ENCODE data around the gene DCAF8L2.
"Not testable (repeated sequence)": the region's sequence is repeated elsewhere in the genome, so short reads cannot be mapped to it uniquely, and the experiment has no call there.

DCAF8L2 gene

GRCh38 chrX:27680726-27681125 is 90.6 kb downstream of the DCAF8L2 start:
- no peak for DNase-seq

- not testable (repeated sequence) for DNase-seq
Measured at GRCh38 chrX:27683566-27684208, 93.5 kb downstream of the DCAF8L2 start.

- no peak for DNase-seq
Measured at GRCh38 chrX:27694667-27695066, 104.5 kb downstream of the DCAF8L2 start.

- no peak for DNase-seq
Measured at GRCh38 chrX:27706526-27706925, 116.4 kb downstream of the DCAF8L2 start.

GRCh38 chrX:27715610-27716009 is 125.5 kb downstream of the DCAF8L2 start:
- no peak for DNase-seq

- no peak for DNase-seq
Measured at GRCh38 chrX:27728291-27728690, 138.1 kb downstream of the DCAF8L2 start.

- no peak for DNase-seq
Measured at GRCh38 chrX:27731962-27732361, 141.8 kb downstream of the DCAF8L2 start.

- DNase-seq = no peak
Measured at GRCh38 chrX:27735914-27736313, 145.8 kb downstream of the DCAF8L2 start.

- no peak for DNase-seq
Measured at GRCh38 chrX:27740933-27741332, 150.8 kb downstream of the DCAF8L2 start.

GRCh38 chrX:27743521-27743920 is 153.4 kb downstream of the DCAF8L2 start:
- DNase-seq = not testable (repeated sequence)

GRCh38 chrX:27746516-27746915 is 156.4 kb downstream of the DCAF8L2 start:
- DNase-seq = no peak

- DNase-seq = not testable (repeated sequence)
Measured at GRCh38 chrX:27750298-27750697, 160.2 kb downstream of the DCAF8L2 start.

- DNase-seq = no peak
Measured at GRCh38 chrX:27751976-27752375, 161.8 kb downstream of the DCAF8L2 start.

GRCh38 chrX:27765718-27766117 is 175.6 kb downstream of the DCAF8L2 start:
- DNase-seq = no peak

- no peak for DNase-seq
Measured at GRCh38 chrX:27767387-27767786, 177.2 kb downstream of the DCAF8L2 start.

GRCh38 chrX:27775984-27776383 is 185.8 kb downstream of the DCAF8L2 start:
- no peak for DNase-seq

- no peak for DNase-seq
Measured at GRCh38 chrX:27796640-27797257, 206.6 kb downstream of the DCAF8L2 start.

- DNase-seq = no peak
Measured at GRCh38 chrX:27797575-27797974, 207.4 kb downstream of the DCAF8L2 start.

Data from CD4-positive, alpha-beta T cell treated with Interleukin-4 for 4 hours (primary cell).